IPS-15b (cell line): ENCODE measurements around the gene TM7SF2.

ENCODE experiments used
- H3K27me3 ChIP-seq: one replicate; pipeline ENCODE4 v1.6.1; 2013; ENCODE audit warnings: low read length; ENCODE audit not compliant: control insufficient read depth, insufficient read depth
- H3K36me3 ChIP-seq: one replicate; pipeline ENCODE4 v1.6.1; 2013; ENCODE audit warnings: low read length; ENCODE audit not compliant: control insufficient read depth, insufficient read depth
- H3K4me1 ChIP-seq: one replicate; pipeline ENCODE4 v1.6.1; 2013; ENCODE audit warnings: mild to moderate bottlenecking, low read length; ENCODE audit not compliant: control insufficient read depth, insufficient read depth
- H3K4me3 ChIP-seq: one replicate; pipeline ENCODE4 v1.5.1; 2013; ENCODE audit warnings: low read depth, low read length
- H3K9ac ChIP-seq: one replicate; pipeline ENCODE4 v1.6.1; 2013; ENCODE audit warnings: low read depth, mild to moderate bottlenecking, low read length
- H3K9me3 ChIP-seq: one replicate; pipeline ENCODE4 v1.6.1; 2013; ENCODE audit warnings: mild to moderate bottlenecking, low read length; ENCODE audit not compliant: control insufficient read depth, insufficient read depth

The TM7SF2 gene

GRCh38 chr11:65157336-65157735, 45.7 kb downstream of the TM7SF2 start:
- Histone ChIP-seq H3K36me3 (no peaks in the 10 kb centered on the region), H3K9me3 (no peaks in the 10 kb centered on the region), H3K4me3 (no peak overlapping the region), H3K4me1 (no peaks in the 10 kb centered on the region), H3K9ac (no peak overlapping the region), H3K27me3 (no peaks in the 10 kb centered on the region)

GRCh38 chr11:65159012-65159411, 47.3 kb downstream of the TM7SF2 start:
- Histone ChIP-seq H3K36me3 (no peaks in the 10 kb centered on the region), H3K27me3 (no peaks in the 10 kb centered on the region), H3K9ac (no peak overlapping the region), H3K9me3 (no peaks in the 10 kb centered on the region), H3K4me1 (no peaks in the 10 kb centered on the region), H3K4me3 (no peak overlapping the region)

DNA sequence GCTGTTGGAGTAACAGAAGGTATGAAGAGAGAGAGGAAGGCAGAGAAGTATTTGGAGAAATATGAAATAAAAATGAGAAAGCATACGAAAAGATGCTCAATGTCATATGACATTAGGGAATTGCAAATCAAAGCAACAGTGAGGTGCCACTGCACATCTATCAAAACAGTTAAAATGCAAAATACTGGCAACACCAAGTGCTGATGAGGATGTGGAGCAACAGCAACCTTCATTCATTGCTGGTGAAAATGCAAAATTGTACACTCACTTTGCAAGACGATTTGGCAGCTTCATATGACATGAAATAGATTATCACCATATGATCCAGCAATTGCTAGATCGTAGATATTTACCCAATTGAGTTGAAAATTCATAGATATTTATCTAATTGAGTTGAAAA, 49.0 kb downstream of the TM7SF2 start:
- Histone ChIP-seq H3K4me3 (no peak overlapping the region), H3K36me3 (no peaks in the 10 kb centered on the region), H3K27me3 (no peaks in the 10 kb centered on the region), H3K9ac (no peak overlapping the region), H3K4me1 (peaks cover 2% of the 10 kb centered on the region), H3K9me3 (no peaks in the 10 kb centered on the region)

GRCh38 chr11:65163684-65164083, 52.0 kb downstream of the TM7SF2 start:
- H3K9me3 ChIP-seq = no peaks in the 10 kb centered on the region
- H3K36me3 ChIP-seq = no peaks in the 10 kb centered on the region
- no peak overlapping the region for H3K4me3 ChIP-seq
- no peaks in the 10 kb centered on the region for H3K27me3 ChIP-seq
- peaks cover 2% of the 10 kb centered on the region for H3K4me1 ChIP-seq
- H3K9ac ChIP-seq = no peak overlapping the region
